Esophagus squamous epithelium (tissue), 5 donors: Measurements from ENCODE around the gene LYRM1. TPM values are rescaled to one million over a fixed set of nuclear protein-coding genes. Genes with fewer than 3 reads are reported as not detected.
"Not testable (repeated sequence)": the region's sequence is repeated elsewhere in the genome, so short reads cannot be mapped to it uniquely, and the experiment has no call there.

Source experiments
- DNase-seq: peaks from one replicate; lab custom pipeline; 2025; lab: John Stamatoyannopoulos, UW
- H3K27ac ChIP-seq, 4 donors: fragments of 200-600 bp; sonication (generic); one replicate each; pipeline ENCODE4 v1.5.1; 2016 to 2019; ENCODE audit warnings: mild to moderate bottlenecking in 1 of 4
- H3K27me3 ChIP-seq, 4 donors: fragments of 200-600 bp; sonication (generic); 1 replicate in 3 of 4; 2 replicates in 1 of 4; pipeline versions ENCODE4 v1.5.1 to v1.6.0; 2017 to 2021; ENCODE audit warnings: antibody characterized with exemption in 1 of 4
- H3K36me3 ChIP-seq, 3 donors: fragments of 200-600 bp; sonication (generic); one replicate each; pipeline ENCODE4 v1.5.1; 2016 to 2019
- H3K4me1 ChIP-seq, 3 donors: fragments of 200-600 bp; sonication (generic); one replicate each; pipeline ENCODE4 v1.5.1; 2017 to 2019
- H3K4me3 ChIP-seq, 4 donors: fragments of 200-600 bp; sonication (generic); 1 replicate in 3 of 4; 2 replicates in 1 of 4; pipeline ENCODE4 v1.5.1; 2016 to 2019; ENCODE audit warnings: mild to moderate bottlenecking in 2 of 4, moderate library complexity in 1 of 4
- H3K9me3 ChIP-seq, 3 donors: fragments of 200-600 bp; sonication (generic); one replicate each; pipeline ENCODE4 v1.5.1; 2016 to 2019
- CTCF ChIP-seq, 6 experiments: fragments of 450-650 bp in 4 of 6; fragments of 200-600 bp in 2 of 6; sonication (generic) in 2 of 6; IDR thresholded peaks; one replicate each; pipeline ENCODE4 v1.5.1; 2016 to 2019; ENCODE audit warnings: antibody characterized with exemption in 6 of 6, mild to moderate bottlenecking in 4 of 6, moderate library complexity in 4 of 6
- POLR2A ChIP-seq, 4 donors: fragments of 450-650 bp; IDR thresholded peaks; one replicate each; pipeline ENCODE4 v1.6.1; 2017; ENCODE audit warnings: antibody characterized with exemption in 4 of 4, mild to moderate bottlenecking in 4 of 4, moderate library complexity in 3 of 4
- WGBS, 2 donors: methylation state at CpG; one replicate each; pipeline ENCODE4 v1.1.5; 2018; 5-methylcytosine and 5-hydroxymethylcytosine counted together
- intact Hi-C: fragments of 100-400 bp; cut with DNase I; formaldehyde crosslinking; loops from one replicate; pipeline ENCODE4 v1.15.0; 2022
- total RNA-seq, 4 donors: library from RNA; depleted of rRNA; stranded (reverse); fragments of >200 nt; gene quantifications; one replicate each; pipeline ENCODE4 v1.1.0, GENCODE V29; 2016
- donor health status: DM: yes; HTN: yes; CAD: no.

Gene LYRM1
- total RNA-seq, 4 donors from 2014 or later, result 21.9 to 37.9 (median 34.3) TPM

- H3K27me3 ChIP-seq, result no peaks in the 10 kb centered on the region
- intact Hi-C loops, result no loop called here
- H3K4me1 ChIP-seq, result peaks cover 0 to 2% (median 0%) of the 10 kb centered on the region in 3 donors
- TF ChIP-seq POLR2A (IDR thresholded peaks at IDR 0.05), result no peak
- no peak for TF ChIP-seq CTCF (IDR thresholded peaks at IDR 0.05)
- H3K9me3 ChIP-seq, result no peaks in the 10 kb centered on the region
- DNase-seq, result no peak
- peaks cover 0 to 26% (median 0%) of the 10 kb centered on the region in 3 donors for H3K36me3 ChIP-seq
- no peak overlapping the region for H3K4me3 ChIP-seq
- 82 to 84% methylated on average over 5 of the region's 5 CpGs for WGBS, 2 donors
- H3K27ac ChIP-seq, result no peak overlapping the region
Observed at GRCh38 chr16:20920091-20920490, 19.5 kb downstream of the LYRM1 start.

DNA sequence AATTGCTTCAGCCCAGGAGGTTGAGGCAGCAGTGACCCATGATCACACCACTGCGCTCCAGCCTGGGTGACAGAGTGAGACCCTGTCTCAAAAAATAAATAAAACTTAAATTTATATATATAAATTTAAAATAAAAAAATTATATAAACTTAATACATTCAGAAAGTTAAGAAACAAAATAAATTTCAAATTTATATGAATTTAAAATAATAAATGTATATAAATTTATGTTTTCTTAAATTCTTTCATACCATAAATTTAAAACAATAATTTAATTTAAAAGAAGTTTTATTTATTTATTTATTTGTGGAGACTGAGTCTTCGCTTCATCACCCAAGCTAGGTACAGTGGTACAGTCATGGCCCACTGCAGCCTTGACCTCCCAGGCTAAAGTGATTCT lies 20.2 kb downstream of the LYRM1 start:
- 98 to 100% methylated on average over 2 of the region's 2 CpGs for WGBS, 2 donors
- peaks cover 0 to 33% (median 0%) of the 10 kb centered on the region in 3 donors for H3K36me3 ChIP-seq
- DNase-seq, result no peak

DNA sequence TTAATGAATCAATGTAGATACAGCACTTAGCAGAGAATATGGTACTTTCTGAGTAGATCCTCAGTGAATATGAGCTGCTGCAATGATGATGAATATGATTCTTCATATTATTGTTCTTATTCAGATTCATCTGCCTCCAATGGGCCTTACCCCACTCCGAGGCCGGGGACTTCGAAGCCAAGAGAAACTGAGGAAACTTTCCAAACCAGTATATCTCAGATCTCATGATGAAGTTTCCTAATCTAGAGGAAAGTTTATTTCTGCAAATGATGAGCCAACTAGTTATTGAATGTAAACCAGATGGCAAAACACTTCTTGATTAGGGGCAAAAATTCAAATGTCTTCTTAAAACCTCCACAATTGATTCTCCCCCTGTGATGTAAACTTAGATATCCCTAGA lies 23.3 kb downstream of the LYRM1 start:
- Histone ChIP-seq H3K27ac (no peak overlapping the region), H3K9me3 (no peaks in the 10 kb centered on the region), H3K27me3 (no peaks in the 10 kb centered on the region), H3K36me3 (peaks cover 0 to 28% (median 0%) of the 10 kb centered on the region in 3 donors), H3K4me3 (no peak overlapping the region), H3K4me1 (no peaks in the 10 kb centered on the region)
- no peak for TF ChIP-seq CTCF (IDR thresholded peaks at IDR 0.05)
- TF ChIP-seq POLR2A (IDR thresholded peaks at IDR 0.05), result no peak
- 73 to 94% methylated on average over 3 of the region's 3 CpGs for WGBS, 2 donors
- intact Hi-C loops, result no loop called here
- no peak for DNase-seq

More for the DNA sequence above, 20.2 kb downstream of the LYRM1 start:
- no peak for TF ChIP-seq POLR2A (IDR thresholded peaks at IDR 0.05)
- TF ChIP-seq CTCF (IDR thresholded peaks at IDR 0.05), result no peak
- Histone ChIP-seq H3K4me3 (no peak overlapping the region), H3K27ac (no peak overlapping the region), H3K9me3 (no peaks in the 10 kb centered on the region), H3K27me3 (no peaks in the 10 kb centered on the region), H3K4me1 (peaks cover 0 to 2% (median 0%) of the 10 kb centered on the region in 3 donors)
- intact Hi-C loops, result no loop called here

DNA sequence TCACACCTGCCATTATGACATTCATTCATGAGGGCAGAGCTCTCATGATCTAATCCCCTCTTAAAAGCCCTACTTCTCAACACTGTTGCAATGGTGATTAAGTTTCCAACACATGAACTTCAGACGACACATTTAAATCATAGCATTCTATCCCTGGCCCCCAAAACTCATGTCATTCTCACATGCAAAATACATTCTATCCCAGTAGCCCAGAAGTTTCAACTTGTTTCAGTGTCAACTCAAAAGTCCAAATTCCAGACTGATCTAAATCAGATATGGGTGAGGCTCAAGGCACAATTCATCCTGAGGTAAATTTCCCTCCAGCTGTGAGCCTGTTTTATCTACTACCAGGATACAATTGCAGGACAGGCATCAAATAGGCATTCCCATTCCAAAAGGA lies 25.2 kb downstream of the LYRM1 start:
- no peaks in the 10 kb centered on the region for H3K27me3 ChIP-seq
- TF ChIP-seq POLR2A (IDR thresholded peaks at IDR 0.05) (no peak), CTCF (IDR thresholded peaks at IDR 0.05) (no peak)
- intact Hi-C loops, result no loop called here
- no peaks in the 10 kb centered on the region for H3K4me1 ChIP-seq
- 94 to 100% methylated on average over 1 of the region's 1 CpG for WGBS, 2 donors
- H3K4me3 ChIP-seq, result no peak overlapping the region
- DNase-seq, result no peak
- H3K9me3 ChIP-seq, result no peaks in the 10 kb centered on the region
- H3K36me3 ChIP-seq, result peaks cover 0 to 28% (median 0%) of the 10 kb centered on the region in 3 donors
- no peak overlapping the region for H3K27ac ChIP-seq

- Histone ChIP-seq H3K27me3 (no peaks in the 10 kb centered on the region), H3K4me3 (no peak overlapping the region), H3K36me3 (peaks cover 0 to 17% (median 0%) of the 10 kb centered on the region in 3 donors), H3K4me1 (no peaks in the 10 kb centered on the region), H3K9me3 (no peaks in the 10 kb centered on the region), H3K27ac (no peak overlapping the region)
- TF ChIP-seq POLR2A (IDR thresholded peaks at IDR 0.05) (no peak), CTCF (IDR thresholded peaks at IDR 0.05) (no peak)
- DNase-seq, result no peak
- intact Hi-C loops, result no loop called here
- WGBS, 2 donors, result 67 to 100% methylated on average over 1 to 4 of the region's 5 CpGs
Observed at GRCh38 chr16:20928774-20929411, 28.3 kb downstream of the LYRM1 start.

GRCh38 chr16:20929676-20930364 lies 29.2 kb downstream of the LYRM1 start:
- H3K36me3 ChIP-seq, intact Hi-C loops, H3K4me1 ChIP-seq, DNase-seq, H3K9me3 ChIP-seq, H3K4me3 ChIP-seq, H3K27me3 ChIP-seq: not testable (repeated sequence)
- peak overlapping the region in 2 of 4 donors; percentile 21 to 64 for H3K27ac ChIP-seq
- 61 to 66% methylated on average over 4 to 10 of the region's 10 CpGs for WGBS, 2 donors
